Posterior cingulate gyrus (tissue), 11 donors: ENCODE data around the gene PPM1K.

Experiments used
- DNase-seq, 10 donors: peaks; one replicate each; pipeline versions ENCODE4 v3.0.0 to v3.0.0-alpha.2; 2020 to 2021; ENCODE audit warnings: mixed read lengths in 3 of 10
- intact Hi-C: fragments of 100-400 bp; cut with DNase I; formaldehyde crosslinking; loops from one replicate; pipeline ENCODE4 v1.15.1; 2023

PPM1K gene

DNA sequence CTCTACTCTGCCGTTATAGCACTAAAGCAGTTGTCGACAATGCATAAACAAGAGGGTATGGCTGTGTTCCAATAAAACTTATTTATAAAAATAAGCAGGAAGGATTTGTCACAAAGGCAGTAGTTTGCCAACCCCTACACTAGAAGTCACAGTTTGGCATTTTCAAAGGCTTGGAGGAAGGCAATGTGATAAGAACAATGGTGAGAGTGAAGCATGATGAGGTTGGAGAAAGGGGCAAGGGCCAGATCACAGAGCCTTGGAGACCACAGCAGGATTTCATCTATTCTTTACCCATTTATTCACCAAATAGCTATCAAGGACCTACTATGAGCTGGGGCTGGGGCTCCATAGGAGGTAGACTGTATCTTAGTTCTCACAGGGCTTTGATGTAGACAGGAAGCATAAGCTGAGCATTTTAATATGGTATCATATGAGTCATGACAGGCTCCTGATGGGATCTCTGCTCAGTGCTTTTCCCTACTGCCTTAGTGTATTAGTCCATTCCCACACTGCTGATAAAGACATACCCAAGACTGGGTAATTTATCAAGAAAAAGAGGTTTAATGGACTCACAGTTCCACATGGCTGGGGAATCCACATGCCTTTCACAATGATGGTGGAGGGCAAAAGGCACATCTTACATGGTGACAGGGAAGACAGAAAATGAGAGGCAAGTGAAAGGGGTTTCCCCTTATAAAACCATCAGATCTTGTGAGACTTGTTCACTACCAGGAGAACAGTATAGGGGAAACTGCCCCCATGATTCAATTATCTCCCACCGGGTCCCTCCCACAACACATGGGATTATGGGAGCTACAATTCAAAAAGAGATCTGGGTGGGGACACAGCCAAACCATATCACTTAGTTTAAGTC, 58.9 kb downstream of the PPM1K start:
- intact Hi-C loops: no loop called here
- DNase-seq: no peak

DNA sequence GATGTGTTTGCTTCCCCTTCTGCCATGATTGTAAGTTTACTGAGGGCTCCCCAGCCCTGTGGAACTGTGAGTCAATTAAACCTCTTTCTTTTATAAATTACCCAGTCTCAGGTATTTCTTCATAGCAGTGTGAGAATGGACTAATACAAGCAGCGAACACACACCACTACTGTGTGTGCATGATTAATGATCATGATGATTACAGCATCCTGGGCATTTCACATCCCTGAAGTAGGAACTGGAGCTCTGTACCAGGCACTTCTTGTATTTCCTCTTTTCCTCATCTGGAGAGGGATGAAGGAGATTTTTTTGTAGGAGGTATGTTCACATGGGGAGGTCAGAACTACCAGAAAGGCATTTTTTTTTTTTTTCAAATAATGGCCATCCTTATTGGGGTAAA, 60.8 kb downstream of the PPM1K start:
- intact Hi-C loops: loop anchor here (5.0 kb wide), 1 partner anchor 59 kb away; the partner anchor contains the start of gene PPM1K
- no peak for DNase-seq

DNA sequence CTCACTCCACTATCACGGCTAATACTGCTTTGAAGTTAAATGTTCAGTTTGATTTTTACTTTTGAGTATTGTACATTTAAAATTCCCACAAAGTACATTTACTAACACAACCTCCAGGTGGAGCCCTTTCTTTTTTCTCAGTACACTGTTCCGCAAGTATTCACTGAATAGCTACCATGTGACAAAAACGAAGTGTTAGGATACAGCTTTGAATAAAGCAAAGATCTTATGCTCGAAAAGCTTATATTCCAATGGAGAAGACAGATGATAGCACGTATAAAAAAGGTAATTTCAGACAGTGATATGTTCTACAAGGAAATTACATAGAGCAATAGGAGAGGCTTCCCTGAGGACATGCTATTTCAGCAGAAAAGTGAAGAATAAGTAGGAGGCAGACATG, 65.3 kb downstream of the PPM1K start:
- intact Hi-C loops: loop anchor here (1.0 to 10.0 kb wide), 4 partner anchors 156 to 544 kb away; partner anchors contain the start of genes HERC5 and HERC6
- DNase-seq: no peak

DNA sequence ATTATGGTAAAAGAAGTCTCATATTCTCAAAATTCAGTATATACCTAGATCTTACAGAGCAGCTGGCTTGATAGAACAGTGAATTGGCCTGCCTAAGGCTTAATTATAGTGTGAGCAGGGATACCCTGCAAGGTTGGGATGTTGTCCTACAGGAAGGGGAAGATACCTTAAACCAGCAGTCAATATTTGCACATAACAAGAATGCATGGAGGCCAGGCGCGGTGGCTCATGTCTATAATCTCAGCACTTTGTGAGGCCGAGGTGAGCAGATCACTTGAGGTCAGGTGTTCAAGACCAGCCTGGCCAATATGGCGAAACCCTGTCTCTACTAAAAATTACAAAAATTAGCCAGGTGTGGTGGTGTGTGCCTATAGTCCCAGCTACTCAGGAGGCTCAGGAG, 67.2 kb downstream of the PPM1K start:
- intact Hi-C loops: loop anchor here (10.0 kb wide), 2 partner anchors 158 to 542 kb away; partner anchors contain the start of gene HERC6

DNA sequence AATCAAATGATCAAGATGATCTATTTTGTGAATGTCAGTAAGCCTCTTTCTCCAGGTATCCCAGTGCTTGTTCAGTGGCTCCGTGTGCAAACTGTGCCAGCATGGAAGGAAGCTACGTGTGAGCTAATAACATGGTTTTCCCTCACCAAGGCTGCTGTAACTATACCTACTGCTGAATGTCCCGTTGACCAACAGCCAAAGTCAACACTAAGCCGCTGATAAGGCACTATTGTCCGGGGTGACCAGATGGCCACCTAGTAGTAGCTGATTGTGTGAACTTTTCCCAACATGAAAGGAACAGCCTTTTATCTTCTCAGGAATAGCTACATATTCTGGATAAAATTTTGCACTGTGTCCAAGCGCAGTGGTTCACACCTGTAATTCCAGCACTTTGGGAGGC, 68.0 kb downstream of the PPM1K start:
- no peak for DNase-seq
- intact Hi-C loops: loop anchor here (10.0 kb wide), 2 partner anchors 158 to 542 kb away; partner anchors contain the start of gene HERC6

More for the DNA sequence above, 67.2 kb downstream of the PPM1K start:
- DNase-seq: no peak

DNA sequence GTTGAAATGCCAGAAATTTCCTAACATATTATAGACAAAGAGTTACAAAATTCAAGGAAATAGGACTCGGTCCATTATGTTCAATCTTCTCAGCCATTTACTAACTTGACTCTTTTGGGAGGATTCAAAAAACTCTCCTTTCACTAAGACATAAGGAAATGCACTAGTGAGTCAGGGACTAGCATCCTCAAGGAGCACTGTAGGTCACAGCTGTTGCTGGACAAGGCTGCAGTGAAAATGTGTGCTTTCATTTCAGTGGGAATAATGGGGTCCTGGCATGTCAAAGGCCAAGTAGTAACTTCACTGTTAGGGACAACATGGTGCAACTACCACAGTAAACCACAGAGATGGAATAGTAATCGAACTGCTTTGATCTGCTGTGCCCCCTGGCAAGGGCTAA, 69.0 kb downstream of the PPM1K start:
- intact Hi-C loops: loop anchor here (10.0 kb wide), 2 partner anchors 159 to 541 kb away; partner anchors contain the start of gene HERC6
- DNase-seq: no peak

DNA sequence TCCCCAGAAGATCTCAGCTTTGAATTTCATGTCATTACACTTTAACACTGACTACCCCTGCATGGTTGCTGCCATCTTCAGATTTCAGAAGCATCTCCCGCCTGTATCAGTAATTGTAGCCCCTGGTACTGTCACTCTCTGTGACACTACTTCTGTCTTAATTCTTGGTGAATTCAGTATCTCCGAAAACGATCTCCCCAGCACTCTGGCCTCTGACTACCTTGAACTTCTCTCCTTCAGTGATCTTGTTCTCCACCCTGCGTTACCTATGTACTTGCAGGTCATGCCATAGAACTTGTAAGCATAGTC, 72.2 kb downstream of the PPM1K start:
- intact Hi-C loops: loop anchor here (5.0 to 10.0 kb wide), 4 partner anchors 163 to 537 kb away; partner anchors contain the start of gene HERC6
- DNase-seq: no peak

DNA sequence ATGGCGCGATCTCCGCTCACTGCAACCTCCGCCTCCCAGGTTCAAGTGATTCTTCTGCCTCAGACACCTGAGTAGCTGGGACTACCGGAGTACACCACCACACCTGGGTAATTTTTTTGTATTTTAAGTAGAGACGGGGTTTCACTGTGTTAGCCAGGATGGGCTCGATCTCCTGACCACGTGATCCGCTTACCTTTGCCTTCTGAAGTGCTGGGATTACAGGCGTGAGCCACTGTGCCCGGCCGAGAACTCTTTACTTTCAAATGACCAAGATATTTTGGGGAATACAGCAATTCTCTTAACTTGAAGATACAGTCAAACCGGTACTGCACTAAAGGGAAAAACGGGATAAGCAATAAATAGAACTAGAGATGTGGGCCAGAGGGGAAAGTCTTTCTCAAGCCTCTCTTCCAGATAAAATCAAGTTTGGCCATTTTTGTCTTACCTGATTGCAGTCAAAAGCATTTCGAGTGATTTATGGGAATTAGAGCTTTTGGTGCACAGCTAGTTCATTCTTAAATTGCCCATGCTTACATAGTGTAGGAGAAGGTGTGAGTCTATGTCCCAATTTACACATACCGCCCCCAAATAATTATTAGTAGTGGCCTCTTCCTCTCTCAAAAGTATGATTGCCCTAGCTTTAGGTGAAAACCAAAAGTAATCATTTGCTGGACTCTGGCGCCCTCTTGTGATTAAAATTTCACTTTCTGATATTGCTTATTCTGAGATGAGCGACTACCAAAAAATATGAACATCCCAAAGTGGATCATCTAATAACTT, 72.7 kb downstream of the PPM1K start:
- peak in 2 of 10 donors; percentile 22 to 58 for DNase-seq
- intact Hi-C loops: loop anchor here (5.0 to 10.0 kb wide), 4 partner anchors 163 to 537 kb away; partner anchors contain the start of gene HERC6

DNA sequence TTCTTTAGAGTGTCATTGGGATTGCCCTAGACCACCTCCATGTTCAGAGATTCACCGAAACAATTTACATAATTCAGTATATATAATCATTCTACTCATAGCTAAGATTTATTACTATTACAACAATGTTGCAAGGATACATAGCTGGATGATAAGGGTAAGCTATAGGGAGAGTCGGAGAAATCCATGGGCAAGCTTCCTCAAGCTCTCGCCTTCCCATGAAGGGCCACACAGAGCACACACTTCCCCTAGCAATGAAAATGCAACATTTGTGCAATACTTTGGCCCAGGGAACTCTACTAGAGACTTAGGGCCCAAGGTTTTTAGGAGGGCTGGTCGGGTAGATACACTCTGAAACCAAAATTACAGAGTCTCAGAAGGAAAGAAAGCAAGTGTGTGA, 76.2 kb downstream of the PPM1K start:
- intact Hi-C loops: no loop called here
- no peak for DNase-seq
